ENCODE data around the gene TBRG1. TPM values are rescaled to one million over a fixed set of nuclear protein-coding genes. Genes with fewer than 3 reads are reported as not detected.

The TBRG1 gene
- total RNA-seq, 4 donors from 2014 or later: 35.2 to 54.2 (median 42.4) TPM

- H3K4me3 ChIP-seq: no peak overlapping the region
- peaks cover 0 to 20% (median 6%) of the 10 kb centered on the region in 3 donors for H3K4me1 ChIP-seq
- no peaks in the 10 kb centered on the region for H3K9me3 ChIP-seq
- WGBS, 2 donors (ENCODE audit: low coverage in 1 of 2): 19 to 40% methylated on average over 2 of the region's 2 CpGs
- H3K36me3 ChIP-seq: no peaks in the 10 kb centered on the region
- no peak for TF ChIP-seq CTCF (IDR thresholded peaks at IDR 0.05)
- TF ChIP-seq POLR2A (IDR thresholded peaks at IDR 0.05): no peak
- no peak for TF ChIP-seq POLR2AphosphoS5 (IDR thresholded peaks at IDR 0.05)
- TF ChIP-seq EP300 (IDR thresholded peaks at IDR 0.05): no peak
- no peaks in the 10 kb centered on the region for H3K27me3 ChIP-seq
- peak overlapping the region in 3 of 4 donors; percentile 34 to 57 (median 55) for H3K27ac ChIP-seq
- no peak for ATAC-seq
Observed at GRCh38 chr11:124676386-124676785, 53.7 kb downstream of the TBRG1 start.

- 82 to 88% methylated on average over 3 of the region's 5 CpGs for WGBS, 2 donors (ENCODE audit: low coverage in 1 of 2)
- Histone ChIP-seq H3K27me3 (no peaks in the 10 kb centered on the region), H3K4me1 (peaks cover 0 to 8% (median 0%) of the 10 kb centered on the region in 3 donors), H3K9me3 (peaks cover 0 to 4% (median 0%) of the 10 kb centered on the region in 3 donors), H3K4me3 (no peak overlapping the region), H3K27ac (no peak overlapping the region), H3K36me3 (no peaks in the 10 kb centered on the region)
- no peak for ATAC-seq
- TF ChIP-seq EP300 (IDR thresholded peaks at IDR 0.05): no peak
- TF ChIP-seq CTCF (IDR thresholded peaks at IDR 0.05): no peak
- TF ChIP-seq POLR2AphosphoS5 (IDR thresholded peaks at IDR 0.05): no peak
- TF ChIP-seq POLR2A (IDR thresholded peaks at IDR 0.05): no peak
Observed at GRCh38 chr11:124678416-124678815, 55.8 kb downstream of the TBRG1 start.

GRCh38 chr11:124681421-124681820, 58.8 kb downstream of the TBRG1 start:
- H3K4me3 ChIP-seq: no peak overlapping the region
- ATAC-seq: no peak
- 93 to 100% methylated on average over 2 of the region's 2 CpGs for WGBS, 2 donors (ENCODE audit: low coverage in 1 of 2)

GRCh38 chr11:124682443-124682842, 59.8 kb downstream of the TBRG1 start:
- ATAC-seq: no peak

More at GRCh38 chr11:124681421-124681820, 58.8 kb downstream of the TBRG1 start:
- Histone ChIP-seq H3K36me3 (no peaks in the 10 kb centered on the region), H3K27ac (no peak overlapping the region), H3K4me1 (no peaks in the 10 kb centered on the region), H3K9me3 (peaks cover 0 to 4% (median 0%) of the 10 kb centered on the region in 3 donors), H3K27me3 (no peaks in the 10 kb centered on the region)
- TF ChIP-seq CTCF (IDR thresholded peaks at IDR 0.05) (no peak), EP300 (IDR thresholded peaks at IDR 0.05) (no peak), POLR2A (IDR thresholded peaks at IDR 0.05) (no peak), POLR2AphosphoS5 (IDR thresholded peaks at IDR 0.05) (no peak)

More at GRCh38 chr11:124682443-124682842, 59.8 kb downstream of the TBRG1 start:
- Histone ChIP-seq H3K27ac (no peak overlapping the region), H3K36me3 (no peaks in the 10 kb centered on the region), H3K4me3 (no peak overlapping the region), H3K4me1 (no peaks in the 10 kb centered on the region), H3K9me3 (peaks cover 0 to 4% (median 0%) of the 10 kb centered on the region in 3 donors), H3K27me3 (no peaks in the 10 kb centered on the region)
- TF ChIP-seq EP300 (IDR thresholded peaks at IDR 0.05): no peak
- TF ChIP-seq CTCF (IDR thresholded peaks at IDR 0.05): no peak
- no peak for TF ChIP-seq POLR2A (IDR thresholded peaks at IDR 0.05)
- TF ChIP-seq POLR2AphosphoS5 (IDR thresholded peaks at IDR 0.05): no peak
- WGBS, 2 donors (ENCODE audit: low coverage in 1 of 2): 100% methylated on average over 1 of the region's 1 CpG

Small RNAs within 50 kb of the gene (small RNA-seq; reads per million reads assigned to genes)
- 0 reads per million in 4 donors for gene RNA5SP352

Other genes starting within 250 kb of the TBRG1 start
- gene OR8B2, start 238.4 kb upstream of the TBRG1 start, total RNA-seq: not detected
- gene OR8B3, start 223.8 kb upstream of the TBRG1 start, total RNA-seq: not detected
- not detected for gene OR8B4, start 198.0 kb upstream of the TBRG1 start, total RNA-seq
- gene OR8B8, start 177.2 kb upstream of the TBRG1 start, total RNA-seq: not detected
- gene OR8B12, start 79.2 kb upstream of the TBRG1 start, total RNA-seq: not detected
- not detected for gene OR8A1, start 52.9 kb upstream of the TBRG1 start, total RNA-seq
- under 1 TPM in 1 of 4 donors, not detected in 3; 0.47 TPM for gene PANX3, start 11.4 kb upstream of the TBRG1 start, total RNA-seq
- gene SIAE, start 50.9 kb downstream of the TBRG1 start, total RNA-seq: 1 to 10 TPM; 2.7 to 7.5 (median 4.0) TPM
- gene SPA17, start 51.0 kb downstream of the TBRG1 start, total RNA-seq: 10 to 100 TPM in 1 of 4 donors, 1 to 10 TPM in 3; 4.6 to 15.3 (median 7.4) TPM
- gene NRGN, start 117.1 kb downstream of the TBRG1 start, total RNA-seq: 1 to 10 TPM in 3 of 4 donors, under 1 TPM in 1; 0.66 to 2.4 (median 1.8) TPM
- 1 to 10 TPM in 2 of 4 donors, under 1 TPM in 1, not detected in 1; 0.58 to 3.2 (median 1.2) TPM for gene VSIG2, start 129.4 kb downstream of the TBRG1 start, total RNA-seq
- gene ESAM, start 139.4 kb downstream of the TBRG1 start, total RNA-seq: 10 to 100 TPM in 3 of 4 donors, 1 to 10 TPM in 1; 9.8 to 38.4 (median 22.4) TPM
- gene MSANTD2, start 177.5 kb downstream of the TBRG1 start, total RNA-seq: 10 to 100 TPM in 3 of 4 donors, 1 to 10 TPM in 1; 7.0 to 34.9 (median 13.0) TPM
- gene ROBO3, start 242.6 kb downstream of the TBRG1 start, total RNA-seq: 10 to 100 TPM in 1 of 4 donors, 1 to 10 TPM in 3; 3.6 to 10.8 (median 9.2) TPM